Astrocyte of the spinal cord (primary cell): ENCODE measurements around the gene ZNF763.
"Not testable (repeated sequence)": the region's sequence is repeated elsewhere in the genome, so short reads cannot be mapped to it uniquely, and the experiment has no call there.

Experiments
- DNase-seq: peaks from one replicate; pipeline ENCODE4 v3.0.0; 2011; ENCODE audit warnings: low read depth, low spot score
- H3K4me3 ChIP-seq: 2 replicates; pipeline ENCODE4 v1.5.1; 2011; ENCODE audit warnings: low read depth, mild to moderate bottlenecking, low read length, moderate library complexity
- CTCF ChIP-seq: IDR thresholded peaks from 2 replicates; pipeline ENCODE4 v1.5.1; 2012; ENCODE audit warnings: low read depth, mild to moderate bottlenecking, low read length, inconsistent platforms
- in situ Hi-C: cut with HindIII; loops from 2 replicates; pipeline ENCODE4 v1.10.0; 2017; ENCODE audit warnings: low sequenced_read_pairs

ZNF763 gene

DNA sequence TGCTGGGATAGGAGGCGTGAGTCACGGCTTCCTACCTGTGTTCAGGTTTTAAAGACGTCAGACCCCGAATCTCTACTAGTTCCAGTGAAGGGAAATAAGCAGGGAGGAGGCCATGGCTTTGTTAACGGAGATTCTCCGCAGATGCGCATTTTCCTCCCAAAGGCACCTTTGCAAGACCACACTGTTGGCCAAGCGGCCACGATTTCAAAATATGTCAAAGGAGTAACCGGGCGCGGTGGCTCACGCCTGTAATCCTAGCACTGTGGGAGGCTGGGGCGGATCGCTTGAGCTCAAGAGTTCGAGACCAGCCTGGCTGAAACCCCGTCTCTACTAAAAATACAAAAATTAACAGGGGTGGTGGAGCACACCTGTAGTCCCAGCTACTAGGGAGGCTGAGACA lies 21.9 kb downstream of the ZNF763 start:
- no peak overlapping the region for H3K4me3 ChIP-seq
- TF ChIP-seq CTCF: no peak
- in situ Hi-C loops: no loop called here
- no peak for DNase-seq

- H3K4me3 ChIP-seq: peak overlapping the region; percentile 81
- no peak for TF ChIP-seq CTCF
- DNase-seq: peak; percentile 94
- in situ Hi-C loops: no loop called here
Observed at GRCh38 chr19:11987405-11988281, 22.8 kb downstream of the ZNF763 start.

GRCh38 chr19:11989112-11989456 lies 24.2 kb downstream of the ZNF763 start:
- no peak for TF ChIP-seq CTCF
- in situ Hi-C loops: no loop called here
- no peak for DNase-seq
- no peak overlapping the region for H3K4me3 ChIP-seq

DNA sequence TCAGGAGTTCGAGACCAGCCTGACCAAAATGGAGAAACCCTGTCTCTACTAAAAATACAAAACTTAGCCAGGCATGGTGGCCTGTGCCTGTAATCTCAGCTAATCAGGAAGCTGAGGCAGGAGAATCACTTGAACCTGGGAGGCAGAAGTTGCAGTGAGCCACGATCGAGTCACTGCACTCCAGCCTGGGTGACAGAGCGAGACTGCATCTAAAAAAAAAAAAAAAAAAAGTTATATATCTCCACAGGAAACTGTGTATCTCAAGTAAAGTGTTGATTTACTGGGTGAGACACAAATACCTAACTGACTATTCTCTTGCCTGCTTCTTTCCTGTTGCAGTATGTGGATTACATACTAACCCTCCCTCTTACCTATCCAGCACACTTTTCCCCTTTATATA lies 27.1 kb downstream of the ZNF763 start:
- in situ Hi-C loops, H3K4me3 ChIP-seq, DNase-seq: not testable (repeated sequence)

DNA sequence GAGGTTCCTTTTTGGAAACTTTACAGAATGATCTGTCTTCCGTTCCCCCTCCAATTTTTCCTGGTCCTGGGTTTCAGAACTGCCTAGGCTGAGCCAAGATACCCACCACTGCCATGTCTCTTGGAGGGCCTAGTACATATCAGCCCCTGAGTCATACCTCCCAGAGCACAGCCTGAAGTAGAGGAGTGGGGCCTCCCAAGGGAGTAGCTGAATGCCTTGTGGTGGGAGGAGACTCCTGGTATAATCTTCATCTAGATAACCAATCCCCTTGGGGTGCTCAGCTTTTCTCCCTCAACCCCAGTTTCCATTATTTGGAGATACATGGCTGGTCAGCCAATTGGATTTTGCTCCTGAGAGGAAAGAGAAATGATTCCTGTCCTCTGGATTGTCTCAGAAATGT lies 30.3 kb downstream of the ZNF763 start:
- no peak overlapping the region for H3K4me3 ChIP-seq
- DNase-seq: no peak
- TF ChIP-seq CTCF: no peak
- in situ Hi-C loops: no loop called here

- in situ Hi-C loops: no loop called here
- H3K4me3 ChIP-seq: no peak overlapping the region
- TF ChIP-seq CTCF: no peak
- DNase-seq: peak; percentile 42
Observed at GRCh38 chr19:12000152-12000981, 35.5 kb downstream of the ZNF763 start.
